A549 (cell line): ENCODE data around the gene WNT11. TPM values are rescaled to one million over a fixed set of nuclear protein-coding genes. Genes with fewer than 3 reads are reported as not detected.

Source experiments
- ATAC-seq, 2 experiments: fragments of 200-7000 bp in 1 of 2; fragments of >200 bp in 1 of 2; cut with Nextera tagmentation in 1 of 2; cut with Tn5 transposase in 1 of 2; 3 replicates each; pipeline versions ENCODE4 v1.8.0 to v1.9.1; 2018 to 2020; ENCODE audit warnings: mild to moderate bottlenecking in 1 of 2, moderate library complexity in 1 of 2
- CTCF ChIA-PET: fragments of 300-600 bp; sonication (Branson Sonifier 250); formaldehyde crosslinking; extraction: SDS; loops from one replicate; lab custom pipeline; 2021; ENCODE audit warnings: antibody characterized with exemption, inconsistent platforms; lab: Yijun Ruan, JAX
- POLR2A ChIA-PET: fragments of 350-600 bp; formaldehyde crosslinking; extraction: SDS; loops from one replicate; lab custom pipeline; 2021; ENCODE audit warnings: antibody characterized with exemption, inconsistent platforms; lab: Yijun Ruan, JAX
- DNase-seq, 2 experiments: peaks; one replicate each; pipeline versions ENCODE4 v3.0.0 to v3.0.0-alpha.2; 2011 to 2016; ENCODE audit warnings: low read depth in 1 of 2, low spot score in 1 of 2
- FAIRE-seq: peaks from 2 replicates; lab custom pipeline; 2011; peaks lifted over from hg19 to GRCh38; lab: Jason Lieb, UNC
- H3K27ac ChIP-seq, 2 experiments: fragments of >200 bp; sonication (Bioruptor Twin); formaldehyde crosslinking; 3 replicates each; pipeline ENCODE4 v1.5.1; 2016 to 2017
- H3K4me1 ChIP-seq: fragments of >200 bp; sonication (Bioruptor Twin); formaldehyde crosslinking; 3 replicates; pipeline ENCODE4 v1.6.1; 2016
- H3K4me2 ChIP-seq: fragments of >200 bp; sonication (Bioruptor Twin); formaldehyde crosslinking; 3 replicates; pipeline ENCODE4 v1.6.1; 2016
- H3K4me3 ChIP-seq: fragments of >200 bp; sonication (Bioruptor Twin); formaldehyde crosslinking; 3 replicates; pipeline ENCODE4 v1.5.1; 2016
- H3K9me3 ChIP-seq: fragments of >200 bp; sonication (Bioruptor Twin); formaldehyde crosslinking; 3 replicates; pipeline ENCODE4 v1.6.1; 2016
- CBX2 ChIP-seq: fragments of 200-600 bp; sonication (generic); IDR thresholded peaks from 2 replicates; pipeline ENCODE4 v1.6.1; 2016; ENCODE audit warnings: low read depth, mild to moderate bottlenecking, borderline replicate concordance
- CHD2 ChIP-seq: fragments of 150-350 bp; IDR thresholded peaks from 2 replicates; pipeline ENCODE4 v1.6.1; 2014; ENCODE audit warnings: low read length; ENCODE audit not compliant: partially characterized antibody
- CHD4 ChIP-seq: fragments of 200-600 bp; sonication (generic); IDR thresholded peaks from 2 replicates; pipeline ENCODE4 v1.6.1; 2016; ENCODE audit warnings: antibody characterized with exemption, mild to moderate bottlenecking, borderline replicate concordance
- ESRRA ChIP-seq: fragments of 150-350 bp; IDR thresholded peaks from 2 replicates; pipeline ENCODE4 v1.6.1; 2014; ENCODE audit warnings: mild to moderate bottlenecking, low read length, borderline replicate concordance
- FOXS1 ChIP-seq: fragments of 250-450 bp; sonication (Bioruptor Pico); IDR thresholded peaks from 2 replicates; pipeline ENCODE4 v1.5.0; 2020; ENCODE audit warnings: mild to moderate bottlenecking, moderate library complexity
- GATA3 ChIP-seq: IDR thresholded peaks from 2 replicates; pipeline ENCODE4 v1.6.1; 2012; ENCODE audit warnings: borderline replicate concordance
- HOXB13 ChIP-seq: fragments of 250-450 bp; sonication (Bioruptor Pico); IDR thresholded peaks from 2 replicates; pipeline ENCODE4 v1.5.0; 2020; ENCODE audit warnings: low read depth, mild to moderate bottlenecking, moderate library complexity
- JUN ChIP-seq, 2 experiments: fragments of >200 bp; sonication (Bioruptor Twin); formaldehyde crosslinking; IDR thresholded peaks; 2 replicates in 1 of 2; 3 replicates in 1 of 2; pipeline ENCODE4 v1.6.1; 2016 to 2017
- KDM1A ChIP-seq: fragments of 200-600 bp; sonication (generic); IDR thresholded peaks from 2 replicates; pipeline ENCODE4 v1.6.1; 2016; ENCODE audit warnings: low read depth, mild to moderate bottlenecking
- KDM5A ChIP-seq: fragments of 200-600 bp; sonication (generic); IDR thresholded peaks from 2 replicates; pipeline ENCODE4 v1.6.1; 2016; ENCODE audit warnings: antibody characterized with exemption, mild to moderate bottlenecking
- MAFK ChIP-seq: fragments of 450-650 bp; IDR thresholded peaks from 2 replicates; pipeline ENCODE4 v1.6.1; 2014; ENCODE audit not compliant: partially characterized antibody
- NPAS2 ChIP-seq: fragments of 250-450 bp; sonication (Bioruptor Pico); IDR thresholded peaks from 2 replicates; pipeline ENCODE4 v1.8.0; 2022; ENCODE audit warnings: mild to moderate bottlenecking, moderate library complexity, borderline replicate concordance
- POLR2A ChIP-seq: IDR thresholded peaks from 2 replicates; pipeline ENCODE4 v1.6.1; 2012; ENCODE audit warnings: mild to moderate bottlenecking, low read length
- RCOR1 ChIP-seq: fragments of 150-350 bp; IDR thresholded peaks from 2 replicates; pipeline ENCODE4 v1.6.1; 2014; ENCODE audit warnings: antibody characterized with exemption, low read length, low read depth
- REST ChIP-seq: fragments of 200-600 bp; sonication (generic); IDR thresholded peaks from 2 replicates; pipeline ENCODE4 v1.6.1; 2016; ENCODE audit warnings: antibody characterized with exemption, mild to moderate bottlenecking, moderate library complexity
- RNF2 ChIP-seq: fragments of 200-600 bp; sonication (generic); IDR thresholded peaks from 2 replicates; pipeline ENCODE4 v1.6.1; 2016; ENCODE audit warnings: low read depth, mild to moderate bottlenecking, antibody characterized with exemption, moderate library complexity, borderline replicate concordance
- SMC3 ChIP-seq: fragments of >200 bp; sonication (Bioruptor Twin); formaldehyde crosslinking; IDR thresholded peaks from 3 replicates; pipeline ENCODE4 v1.6.1; 2018; ENCODE audit warnings: inconsistent platforms
- SREBF2 ChIP-seq: fragments of 450-650 bp; IDR thresholded peaks from 2 replicates; pipeline ENCODE4 v1.6.1; 2014; ENCODE audit warnings: mild to moderate bottlenecking, moderate library complexity
- TFCP2L1 ChIP-seq: fragments of 250-450 bp; sonication (Bioruptor Pico); IDR thresholded peaks from 2 replicates; pipeline ENCODE4 v1.5.0; 2021; ENCODE audit warnings: mild to moderate bottlenecking
- TP53 ChIP-seq: fragments of 250-450 bp; sonication (Bioruptor Pico); IDR thresholded peaks from 2 replicates; pipeline ENCODE4 v1.5.0; 2021; ENCODE audit warnings: mild to moderate bottlenecking, moderate library complexity
- ZFP36 ChIP-seq: fragments of 450-650 bp; IDR thresholded peaks from 2 replicates; pipeline ENCODE4 v1.6.1; 2014; ENCODE audit warnings: borderline replicate concordance; ENCODE audit not compliant: partially characterized antibody
- ZNF302 ChIP-seq: fragments of 250-450 bp; sonication (Bioruptor Pico); IDR thresholded peaks from 2 replicates; pipeline ENCODE4 v1.9.0; 2021; ENCODE audit warnings: inconsistent platforms, mild to moderate bottlenecking, moderate library complexity
- WGBS: methylation state at CpG from one replicate; pipeline ENCODE4 v1.1.6; 2017; ENCODE audit errors: missing lambda C conversion rate; 5-methylcytosine and 5-hydroxymethylcytosine counted together
- polyA plus RNA-seq, 4 experiments: library from polyadenylated mRNA; depleted of rRNA in 3 of 4; stranded (reverse); fragments of >200 nt; fragmentation: RNase III in 1 of 4; extraction: RNeasy Plus Mini Kit Qiagen cat#74134 plus additional on column Dnase treatment in 1 of 4; gene quantifications; 2 replicates in 3 of 4; 3 replicates in 1 of 4; pipeline ENCODE4 v1.2.3, GENCODE V29; 2011 to 2017
- TF ChIP-seq, protein P1 (sequence below): fragments of 250-450 bp; sonication (Bioruptor Pico); IDR thresholded peaks from 2 replicates; pipeline ENCODE4 v1.5.0; 2020; ENCODE audit warnings: low read depth, mild to moderate bottlenecking, moderate library complexity

WNT11 gene
- polyA plus RNA-seq, 2 of the 4 experiments (the other 2 are of a cell fraction) = 0.36 to 0.57 TPM

DNA sequence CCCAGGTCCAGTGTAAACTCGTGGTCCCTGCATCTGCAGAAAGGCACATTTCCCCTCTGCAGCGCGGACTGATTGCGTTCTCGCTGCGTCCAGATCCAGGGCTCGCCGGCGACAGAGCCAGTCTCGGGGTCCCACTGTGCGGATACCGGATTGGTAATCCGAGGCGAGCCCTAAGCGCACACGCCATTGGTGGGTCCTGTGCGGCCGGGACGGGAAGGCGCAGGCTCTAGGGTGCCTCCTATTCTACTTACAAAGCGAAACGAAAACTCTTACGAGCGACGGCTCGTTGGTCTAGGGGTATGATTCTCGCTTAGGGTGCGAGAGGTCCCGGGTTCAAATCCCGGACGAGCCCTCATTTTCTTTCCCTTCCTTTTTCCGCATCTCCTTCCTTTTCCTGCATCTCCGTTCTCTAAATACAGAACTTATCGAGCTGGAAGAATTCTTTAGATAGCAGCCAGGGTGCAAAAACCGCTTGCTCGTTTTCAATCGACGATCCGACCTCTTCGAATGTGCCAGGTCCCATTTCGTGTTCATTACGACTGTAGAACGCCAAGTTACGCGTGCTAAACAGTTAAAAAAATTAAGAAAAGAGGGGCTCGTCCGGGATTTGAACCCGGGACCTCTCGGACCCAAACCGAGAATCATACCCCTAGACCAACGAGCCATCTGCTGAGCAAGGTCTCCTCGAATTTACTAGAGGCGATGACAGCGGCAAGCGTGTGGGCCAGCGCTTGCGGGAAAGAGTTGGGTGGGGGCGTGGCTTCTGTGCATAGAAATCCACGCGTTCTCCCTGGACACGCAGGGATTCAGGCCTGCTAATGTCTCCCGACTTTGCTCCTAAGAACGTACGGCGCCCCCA, 29.2 kb upstream of the WNT11 start:
- H3K4me1 ChIP-seq = peaks cover 10% of the 10 kb centered on the region
- under 1% methylated on average over 63 of the region's 65 CpGs for WGBS
- ChIA-PET POLR2A (interaction anchor here (0.5 to 2.3 kb wide), 5 partner anchors 17 to 398 kb away, joined by 3 to 11 read pairs (median 4); no protein-coding TSS in a partner anchor), CTCF (interaction anchor here (0.6 to 6.1 kb wide), 9 partner anchors 11 to 338 kb away, joined by 3 to 82 read pairs (median 4); partner anchors contain the start of gene WNT11)
- ATAC-seq = peak; percentile 75 to 87
- H3K4me2 ChIP-seq = peak overlapping the region; percentile 86
- peak; percentile 92 to 98 for DNase-seq
- H3K4me3 ChIP-seq = peak overlapping the region; percentile 61
- TF ChIP-seq KDM5A (no peak), ZNF302 (CRISPR knock-in tag) (no peak), JUN (IDR thresholded peaks at IDR 0.05) (peak; percentile 22 to 65; a peak in 3 of 5 replicates), REST (0 out of 2 replicates have a peak, but pooled peaks have one; percentile 28), POLR2A (peak; percentile 58), KDM1A (no peak), ESRRA (0 out of 2 replicates have a peak, but pooled peaks have one; percentile 39), ZFP36 (peak; percentile 23), RNF2 (no peak), SREBF2 (peak; percentile 87), CHD4 (peak; percentile 49; the same call in 1 of the 2 replicates), GATA3 (peak; percentile 28; the same call in 1 of the 2 replicates), MAFK (peak; percentile 46)
- TF ChIP-seq, protein P1, sequence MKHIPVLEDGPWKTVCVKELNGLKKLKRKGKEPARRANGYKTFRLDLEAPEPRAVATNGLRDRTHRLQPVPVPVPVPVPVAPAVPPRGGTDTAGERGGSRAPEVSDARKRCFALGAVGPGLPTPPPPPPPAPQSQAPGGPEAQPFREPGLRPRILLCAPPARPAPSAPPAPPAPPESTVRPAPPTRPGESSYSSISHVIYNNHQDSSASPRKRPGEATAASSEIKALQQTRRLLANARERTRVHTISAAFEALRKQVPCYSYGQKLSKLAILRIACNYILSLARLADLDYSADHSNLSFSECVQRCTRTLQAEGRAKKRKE (CRISPR knock-in tag) = no peak
- no peaks in the 10 kb centered on the region for H3K9me3 ChIP-seq
- H3K27ac ChIP-seq = peak overlapping the region; percentile 71 to 92
- FAIRE-seq = no peak

- no peak for FAIRE-seq
- POLR2A ChIA-PET = interaction anchor here (0.5 to 2.3 kb wide), 5 partner anchors 16 to 399 kb away, joined by 3 to 11 read pairs (median 3); no protein-coding TSS in a partner anchor
- WGBS = 42% methylated on average over 31 of the region's 38 CpGs
- H3K4me1 ChIP-seq = peaks cover 10% of the 10 kb centered on the region
- H3K4me3 ChIP-seq = peak overlapping the region; percentile 61
- peak overlapping the region; percentile 71 to 83 for H3K27ac ChIP-seq
- peak; percentile 12 to 16 for ATAC-seq
- H3K4me2 ChIP-seq = peak overlapping the region; percentile 86
- no peaks in the 10 kb centered on the region for H3K9me3 ChIP-seq
- peak in 1 of 2 experiments; percentile 60 for DNase-seq
- CTCF ChIA-PET = interaction anchor here (0.6 to 6.1 kb wide), 13 partner anchors 10 to 338 kb away, joined by 3 to 82 read pairs (median 3); partner anchors contain the start of gene WNT11
- TF ChIP-seq TP53 (0 out of 2 replicates have a peak, but pooled peaks have one; percentile 67), HOXB13 (peak; percentile 84; the same call in 1 of the 2 replicates), SMC3 (no peak), RCOR1 (no peak), REST (no peak), RNF2 (no peak), CBX2 (no peak), CHD2 (no peak), TFCP2L1 (no peak), NPAS2 (CRISPR knock-in tag) (no peak), MAFK (peak; percentile 19), FOXS1 (CRISPR knock-in tag) (peak; percentile 44; the same call in 1 of the 2 replicates)
- TF ChIP-seq, protein P1 (CRISPR knock-in tag) = peak; percentile 85; the same call in 1 of the 2 replicates
These were observed 28.3 kb upstream of the WNT11 start for GRCh38 chr11:76234416-76235232.
